ENCODE data around the gene KRTAP3-1. TPM values are rescaled to one million over a fixed set of nuclear protein-coding genes. Genes with fewer than 3 reads are reported as not detected.

KRTAP3-1 gene
- total and polyA plus RNA-seq, 2 experiments from 2014 or later, result not detected

DNA sequence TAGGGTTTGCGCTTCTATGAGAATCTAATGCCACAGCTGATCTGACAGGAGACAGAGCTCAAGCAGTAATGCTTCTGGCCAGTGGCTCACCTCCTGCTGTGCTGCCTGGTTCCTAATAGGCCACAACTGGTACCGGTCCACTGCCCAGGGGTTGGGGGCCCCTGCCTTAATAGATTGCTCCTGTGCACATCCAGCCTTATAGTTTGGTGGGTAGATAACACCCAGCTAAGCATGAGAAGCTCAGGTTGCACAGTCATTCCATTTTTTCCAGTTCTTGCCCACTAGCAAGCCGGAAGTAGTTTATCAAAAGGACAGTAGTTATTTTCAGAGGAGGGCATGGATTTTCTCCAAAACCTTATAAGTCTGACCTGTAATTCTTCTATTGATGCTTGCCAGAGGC, 10.5 kb upstream of the KRTAP3-1 start (continued):
- TF ChIP-seq, protein P1, sequence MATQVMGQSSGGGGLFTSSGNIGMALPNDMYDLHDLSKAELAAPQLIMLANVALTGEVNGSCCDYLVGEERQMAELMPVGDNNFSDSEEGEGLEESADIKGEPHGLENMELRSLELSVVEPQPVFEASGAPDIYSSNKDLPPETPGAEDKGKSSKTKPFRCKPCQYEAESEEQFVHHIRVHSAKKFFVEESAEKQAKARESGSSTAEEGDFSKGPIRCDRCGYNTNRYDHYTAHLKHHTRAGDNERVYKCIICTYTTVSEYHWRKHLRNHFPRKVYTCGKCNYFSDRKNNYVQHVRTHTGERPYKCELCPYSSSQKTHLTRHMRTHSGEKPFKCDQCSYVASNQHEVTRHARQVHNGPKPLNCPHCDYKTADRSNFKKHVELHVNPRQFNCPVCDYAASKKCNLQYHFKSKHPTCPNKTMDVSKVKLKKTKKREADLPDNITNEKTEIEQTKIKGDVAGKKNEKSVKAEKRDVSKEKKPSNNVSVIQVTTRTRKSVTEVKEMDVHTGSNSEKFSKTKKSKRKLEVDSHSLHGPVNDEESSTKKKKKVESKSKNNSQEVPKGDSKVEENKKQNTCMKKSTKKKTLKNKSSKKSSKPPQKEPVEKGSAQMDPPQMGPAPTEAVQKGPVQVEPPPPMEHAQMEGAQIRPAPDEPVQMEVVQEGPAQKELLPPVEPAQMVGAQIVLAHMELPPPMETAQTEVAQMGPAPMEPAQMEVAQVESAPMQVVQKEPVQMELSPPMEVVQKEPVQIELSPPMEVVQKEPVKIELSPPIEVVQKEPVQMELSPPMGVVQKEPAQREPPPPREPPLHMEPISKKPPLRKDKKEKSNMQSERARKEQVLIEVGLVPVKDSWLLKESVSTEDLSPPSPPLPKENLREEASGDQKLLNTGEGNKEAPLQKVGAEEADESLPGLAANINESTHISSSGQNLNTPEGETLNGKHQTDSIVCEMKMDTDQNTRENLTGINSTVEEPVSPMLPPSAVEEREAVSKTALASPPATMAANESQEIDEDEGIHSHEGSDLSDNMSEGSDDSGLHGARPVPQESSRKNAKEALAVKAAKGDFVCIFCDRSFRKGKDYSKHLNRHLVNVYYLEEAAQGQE (IDR thresholded peaks at IDR 0.05; ENCODE audit: unreplicated experiment), result no peak
- TF ChIP-seq STAT1 (IDR thresholded peaks at IDR 0.05; ENCODE audit: unreplicated experiment), result no peak
- TF ChIP-seq NANOG (IDR thresholded peaks at IDR 0.05; ENCODE audit: borderline replicate concordance), result no peak
- no peak for TF ChIP-seq EZH2phosphoT487 (IDR thresholded peaks at IDR 0.05; ENCODE audit: unreplicated experiment)
- no peak for TF ChIP-seq ZNF331 (CRISPR knock-in tag; IDR thresholded peaks at IDR 0.05; ENCODE audit: low read depth)
- TF ChIP-seq, protein P2, sequence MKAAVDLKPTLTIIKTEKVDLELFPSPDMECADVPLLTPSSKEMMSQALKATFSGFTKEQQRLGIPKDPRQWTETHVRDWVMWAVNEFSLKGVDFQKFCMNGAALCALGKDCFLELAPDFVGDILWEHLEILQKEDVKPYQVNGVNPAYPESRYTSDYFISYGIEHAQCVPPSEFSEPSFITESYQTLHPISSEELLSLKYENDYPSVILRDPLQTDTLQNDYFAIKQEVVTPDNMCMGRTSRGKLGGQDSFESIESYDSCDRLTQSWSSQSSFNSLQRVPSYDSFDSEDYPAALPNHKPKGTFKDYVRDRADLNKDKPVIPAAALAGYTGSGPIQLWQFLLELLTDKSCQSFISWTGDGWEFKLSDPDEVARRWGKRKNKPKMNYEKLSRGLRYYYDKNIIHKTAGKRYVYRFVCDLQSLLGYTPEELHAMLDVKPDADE (IDR thresholded peaks at IDR 0.05), result no peak
- TF ChIP-seq EZH2 (IDR thresholded peaks at IDR 0.05; ENCODE audit: low read depth, unreplicated experiment), result no peak
- TF ChIP-seq JUNB (IDR thresholded peaks at IDR 0.05; ENCODE audit: unreplicated experiment), result no peak
- no peak for TF ChIP-seq POLR2AphosphoS5 (IDR thresholded peaks at IDR 0.05; ENCODE audit: low read depth)

DNA sequence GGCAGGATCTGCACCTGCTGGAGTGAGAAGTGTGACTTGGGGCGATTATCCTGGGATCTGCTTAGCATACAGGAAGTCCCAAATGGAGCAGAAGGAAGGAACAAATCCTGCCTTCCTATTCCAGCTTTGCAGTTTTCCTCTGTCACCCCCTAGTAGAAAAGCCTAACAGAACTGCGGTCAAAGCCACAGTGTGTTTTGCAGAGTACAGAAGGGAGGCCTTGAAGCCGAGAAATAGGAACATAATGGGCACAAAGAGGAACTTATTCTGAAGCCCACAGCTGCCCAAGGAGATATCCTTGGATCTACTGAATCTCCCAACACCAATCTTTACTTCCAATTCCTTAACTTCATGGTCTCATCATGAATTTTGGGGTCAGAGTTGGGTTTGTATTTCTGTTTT, 9.6 kb upstream of the KRTAP3-1 start:
- Mint-ChIP-seq H3K4me1 (no peaks in the 10 kb centered on the region), H3K9me3 (no peaks in the 10 kb centered on the region), H3K4me3 (no peak overlapping the region), H3K27ac (peak overlapping the region; percentile 32; the same call in 1 of the 2 replicates), H3K36me3 (ENCODE audit: low read depth) (no peaks in the 10 kb centered on the region), H3K27me3 (ENCODE audit: insufficient read depth, low read depth, poor library complexity) (no peaks in the 10 kb centered on the region)
- Histone ChIP-seq H3K9me2 (ENCODE audit: insufficient read depth) (no peaks in the 10 kb centered on the region), H4K20me1 (replicated peaks; ENCODE audit: insufficient read depth) (no peaks in the 10 kb centered on the region), H3K4me1 (ENCODE audit: insufficient read depth) (no peaks in the 10 kb centered on the region), H2AFZ (peak overlapping the region; percentile 52; the same call in 1 of the 2 replicates), H3K36me3 (ENCODE audit: insufficient read depth) (no peaks in the 10 kb centered on the region), H3K79me2 (replicated peaks; ENCODE audit: insufficient read depth) (no peaks in the 10 kb centered on the region), H3K27ac (ENCODE audit: low read depth) (no peak overlapping the region), H3F3A (replicated peaks; ENCODE audit: low read depth) (no peaks in the 10 kb centered on the region), H3K4me3 (no peak overlapping the region), H3K4me2 (no peak overlapping the region), H3K27me3 (ENCODE audit: insufficient read depth) (no peaks in the 10 kb centered on the region)
- ATAC-seq (no peak), DNase-seq (ENCODE audit: low spot score) (no peak)
- TF ChIP-seq, protein P1 (IDR thresholded peaks at IDR 0.05; ENCODE audit: unreplicated experiment), result no peak
- no peak for TF ChIP-seq ZNF331 (CRISPR knock-in tag; IDR thresholded peaks at IDR 0.05; ENCODE audit: low read depth)
- TF ChIP-seq JUNB (IDR thresholded peaks at IDR 0.05; ENCODE audit: unreplicated experiment), result no peak
- TF ChIP-seq CREB1 (CRISPR knock-in tag; IDR thresholded peaks at IDR 0.05; ENCODE audit: low read depth), result no peak
- TF ChIP-seq, protein P3, sequence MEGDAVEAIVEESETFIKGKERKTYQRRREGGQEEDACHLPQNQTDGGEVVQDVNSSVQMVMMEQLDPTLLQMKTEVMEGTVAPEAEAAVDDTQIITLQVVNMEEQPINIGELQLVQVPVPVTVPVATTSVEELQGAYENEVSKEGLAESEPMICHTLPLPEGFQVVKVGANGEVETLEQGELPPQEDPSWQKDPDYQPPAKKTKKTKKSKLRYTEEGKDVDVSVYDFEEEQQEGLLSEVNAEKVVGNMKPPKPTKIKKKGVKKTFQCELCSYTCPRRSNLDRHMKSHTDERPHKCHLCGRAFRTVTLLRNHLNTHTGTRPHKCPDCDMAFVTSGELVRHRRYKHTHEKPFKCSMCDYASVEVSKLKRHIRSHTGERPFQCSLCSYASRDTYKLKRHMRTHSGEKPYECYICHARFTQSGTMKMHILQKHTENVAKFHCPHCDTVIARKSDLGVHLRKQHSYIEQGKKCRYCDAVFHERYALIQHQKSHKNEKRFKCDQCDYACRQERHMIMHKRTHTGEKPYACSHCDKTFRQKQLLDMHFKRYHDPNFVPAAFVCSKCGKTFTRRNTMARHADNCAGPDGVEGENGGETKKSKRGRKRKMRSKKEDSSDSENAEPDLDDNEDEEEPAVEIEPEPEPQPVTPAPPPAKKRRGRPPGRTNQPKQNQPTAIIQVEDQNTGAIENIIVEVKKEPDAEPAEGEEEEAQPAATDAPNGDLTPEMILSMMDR (conservative IDR thresholded peaks at IDR 0.05; ENCODE audit: low read depth in 2 of 2), result no peak
